Thyroid gland (tissue), 4 donors: Measurements from ENCODE around the gene WDR64. TPM values are rescaled to one million over a fixed set of nuclear protein-coding genes. Genes with fewer than 3 reads are reported as not detected.
A peak's percentile ranks its signal among the peaks of the same experiment; 100 is the strongest.

Experiments used
- DNase-seq, 2 donors: peaks; one replicate each; pipeline ENCODE4 v3.0.0-alpha.2; 2019
- H3K27ac ChIP-seq, 3 donors: fragments of 200-600 bp; sonication (generic); 1 replicate in 2 of 3; 2 replicates in 1 of 3; pipeline ENCODE4 v1.5.1; 2016 to 2019; ENCODE audit warnings: mild to moderate bottlenecking in 1 of 3, moderate library complexity in 1 of 3
- H3K27me3 ChIP-seq: fragments of 200-600 bp; sonication (generic); one replicate; pipeline ENCODE4 v1.5.1; 2019
- H3K36me3 ChIP-seq, 2 donors: fragments of 200-600 bp; sonication (generic); one replicate each; pipeline ENCODE4 v1.5.1; 2016 to 2019
- H3K4me1 ChIP-seq, 2 donors: fragments of 200-600 bp; sonication (generic); one replicate each; pipeline ENCODE4 v1.5.1; 2017 to 2019
- H3K4me3 ChIP-seq, 3 donors: fragments of 200-600 bp; sonication (generic); replicated peaks in 1 of 3; 1 replicate in 2 of 3; 2 replicates in 1 of 3; pipeline ENCODE4 v1.5.1; 2016; ENCODE audit warnings: mild to moderate bottlenecking in 1 of 3
- H3K9me3 ChIP-seq: fragments of 200-600 bp; sonication (generic); one replicate; pipeline ENCODE4 v1.5.1; 2017
- CTCF ChIP-seq, 6 experiments: fragments of 200-600 bp in 3 of 6; fragments of 450-650 bp in 3 of 6; sonication (generic) in 3 of 6; IDR thresholded peaks; one replicate each; pipeline ENCODE4 v1.5.1; 2016 to 2019; ENCODE audit warnings: antibody characterized with exemption in 6 of 6, mild to moderate bottlenecking in 2 of 6, inconsistent platforms in 1 of 6, moderate library complexity in 1 of 6
- POLR2A ChIP-seq, 2 donors: fragments of 450-650 bp; IDR thresholded peaks; one replicate each; pipeline ENCODE4 v1.6.1; 2017; ENCODE audit warnings: antibody characterized with exemption in 2 of 2, mild to moderate bottlenecking in 2 of 2, moderate library complexity in 1 of 2
- WGBS, 2 donors: methylation state at CpG; one replicate each; pipeline ENCODE4 v1.1.5; 2017; 5-methylcytosine and 5-hydroxymethylcytosine counted together
- intact Hi-C: fragments of 100-400 bp; cut with DNase I; formaldehyde crosslinking; loops from one replicate; pipeline ENCODE4 v1.15.1; 2023
- total RNA-seq, 4 donors: library from RNA; depleted of rRNA; stranded (reverse); fragments of >200 nt; gene quantifications; one replicate each; pipeline ENCODE4 v1.2.3, GENCODE V29; 2016

WDR64 gene
- total RNA-seq, 4 donors from 2014 or later: not detected

GRCh38 chr1:241624935-241625334, 27.1 kb upstream of the WDR64 start:
- no peaks in the 10 kb centered on the region for H3K4me1 ChIP-seq
- DNase-seq: no peak
- H3K4me3 ChIP-seq: no peak overlapping the region
- no peaks in the 10 kb centered on the region for H3K36me3 ChIP-seq
- H3K27me3 ChIP-seq: no peaks in the 10 kb centered on the region
- intact Hi-C loops: no loop called here
- H3K27ac ChIP-seq: no peak overlapping the region
- TF ChIP-seq CTCF (IDR thresholded peaks at IDR 0.05) (no peak), POLR2A (IDR thresholded peaks at IDR 0.05) (no peak)
- whole genome bisulfite sequencing, 2 donors: 91 to 92% methylated on average over 2 of the region's 2 CpGs
- no peaks in the 10 kb centered on the region for H3K9me3 ChIP-seq

GRCh38 chr1:241627453-241628259, 24.4 kb upstream of the WDR64 start:
- Histone ChIP-seq H3K9me3 (no peaks in the 10 kb centered on the region), H3K4me1 (no peaks in the 10 kb centered on the region), H3K27me3 (no peaks in the 10 kb centered on the region), H3K36me3 (no peaks in the 10 kb centered on the region), H3K27ac (no peak overlapping the region), H3K4me3 (no peak overlapping the region)
- TF ChIP-seq CTCF (IDR thresholded peaks at IDR 0.05) (peak in 4 of 6 experiments; percentile 11 to 42 (median 32)), POLR2A (IDR thresholded peaks at IDR 0.05) (no peak)
- 48 to 64% methylated on average over 9 of the region's 9 CpGs for WGBS, 2 donors
- no peak for DNase-seq
- intact Hi-C loops: no loop called here

- intact Hi-C loops: no loop called here
- DNase-seq: no peak
- no peaks in the 10 kb centered on the region for H3K36me3 ChIP-seq
- no peaks in the 10 kb centered on the region for H3K4me1 ChIP-seq
- no peaks in the 10 kb centered on the region for H3K9me3 ChIP-seq
- no peaks in the 10 kb centered on the region for H3K27me3 ChIP-seq
- H3K27ac ChIP-seq: no peak overlapping the region
- no peak for TF ChIP-seq POLR2A (IDR thresholded peaks at IDR 0.05)
- no peak for TF ChIP-seq CTCF (IDR thresholded peaks at IDR 0.05)
- H3K4me3 ChIP-seq: no peak overlapping the region
Observed at GRCh38 chr1:241630005-241630404, 22.1 kb upstream of the WDR64 start.

- Histone ChIP-seq H3K36me3 (no peaks in the 10 kb centered on the region), H3K4me1 (no peaks in the 10 kb centered on the region), H3K27ac (no peak overlapping the region), H3K9me3 (no peaks in the 10 kb centered on the region), H3K27me3 (no peaks in the 10 kb centered on the region), H3K4me3 (no peak overlapping the region)
- WGBS, 2 donors: 93 to 98% methylated on average over 1 of the region's 1 CpG
- no peak for DNase-seq
- TF ChIP-seq CTCF (IDR thresholded peaks at IDR 0.05): no peak
- no peak for TF ChIP-seq POLR2A (IDR thresholded peaks at IDR 0.05)
- intact Hi-C loops: no loop called here
Observed at GRCh38 chr1:241630476-241630875, 21.6 kb upstream of the WDR64 start.

GRCh38 chr1:241630899-241631298, 21.2 kb upstream of the WDR64 start:
- Histone ChIP-seq H3K27me3 (no peaks in the 10 kb centered on the region), H3K4me3 (no peak overlapping the region), H3K4me1 (no peaks in the 10 kb centered on the region), H3K27ac (no peak overlapping the region), H3K36me3 (no peaks in the 10 kb centered on the region), H3K9me3 (no peaks in the 10 kb centered on the region)
- TF ChIP-seq CTCF (IDR thresholded peaks at IDR 0.05): no peak
- TF ChIP-seq POLR2A (IDR thresholded peaks at IDR 0.05): no peak
- intact Hi-C loops: no loop called here
- 98 to 99% methylated on average over 2 of the region's 2 CpGs for WGBS, 2 donors
- no peak for DNase-seq
